Measurements from ENCODE around the gene BHMT. TPM values are rescaled to one million over a fixed set of nuclear protein-coding genes. Genes with fewer than 3 reads are reported as not detected.

BHMT gene
- total RNA-seq, 1 experiment from 2014 or later, result not detected

Other genes starting within 250 kb of the BHMT start
- gene ARSB, start 126.5 kb upstream of the BHMT start, total RNA-seq (2014; rRNA removed; shearing (Covaris generic); ENCODE audit: low replicate concordance), result 10.2 and 10.3 TPM in 2 replicates
- not detected in 2 replicates for gene DMGDH, start 42.1 kb upstream of the BHMT start, total RNA-seq (2014; rRNA removed; shearing (Covaris generic); ENCODE audit: low replicate concordance)
- gene BHMT2, start 42.0 kb upstream of the BHMT start, total RNA-seq (2014; rRNA removed; shearing (Covaris generic); ENCODE audit: low replicate concordance), result 0.79 and 1.5 TPM in 2 replicates
- 5.5 TPM in 2 replicates for gene JMY, start 124.3 kb downstream of the BHMT start, total RNA-seq (2014; rRNA removed; shearing (Covaris generic); ENCODE audit: low replicate concordance)